Jurkat, Clone E6-1 (cell line): ENCODE results near the gene THOC6.
"Not testable (repeated sequence)": the region's sequence is repeated elsewhere in the genome, so short reads cannot be mapped to it uniquely, and the experiment has no call there.

Source experiments
- DNase-seq: peaks from one replicate; pipeline ENCODE4 v3.0.0-alpha.2; 2011; ENCODE audit warnings: low read depth, low spot score
- H3K4me3 ChIP-seq: 2 replicates; pipeline ENCODE4 v1.5.1; 2011; ENCODE audit warnings: mild to moderate bottlenecking, low read length, control low read depth, moderate library complexity

Gene THOC6

DNA sequence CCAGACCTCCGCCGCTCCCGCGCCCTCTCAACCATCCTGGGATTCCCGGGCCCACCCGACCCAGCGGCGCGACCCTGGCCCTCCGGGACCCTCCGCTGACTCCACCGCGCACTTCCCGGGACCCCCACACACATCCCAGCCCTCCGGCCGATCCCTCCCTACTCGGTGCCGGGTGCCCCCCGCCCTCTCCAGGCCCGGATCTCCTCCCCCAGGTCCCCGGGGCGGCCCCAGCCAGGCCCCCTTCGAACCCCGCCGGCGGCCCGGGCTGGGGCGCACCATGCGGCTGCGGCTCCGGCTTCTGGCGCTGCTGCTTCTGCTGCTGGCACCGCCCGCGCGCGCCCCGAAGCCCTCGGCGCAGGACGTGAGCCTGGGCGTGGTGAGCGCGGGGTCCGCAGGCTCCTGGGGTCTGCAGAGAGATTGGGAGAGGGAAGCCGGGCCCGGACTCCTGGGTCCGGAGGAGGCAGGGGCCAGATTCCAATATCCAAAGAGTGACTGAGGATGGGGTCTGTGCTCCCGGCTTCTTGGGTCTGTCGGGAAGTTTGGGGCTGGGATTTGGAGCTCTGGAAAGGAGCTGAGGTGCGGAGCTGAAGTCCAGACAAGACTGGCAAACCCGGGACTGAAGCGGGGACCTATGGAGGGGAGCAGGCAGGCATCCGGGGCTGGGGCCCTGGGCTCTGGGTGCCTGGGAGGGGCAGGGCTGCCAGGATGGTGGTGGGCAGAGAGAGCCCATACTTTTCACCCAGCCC is 23.0 kb downstream of the THOC6 start:
- H3K4me3 ChIP-seq, result no peak overlapping the region
- no peak for DNase-seq

DNA sequence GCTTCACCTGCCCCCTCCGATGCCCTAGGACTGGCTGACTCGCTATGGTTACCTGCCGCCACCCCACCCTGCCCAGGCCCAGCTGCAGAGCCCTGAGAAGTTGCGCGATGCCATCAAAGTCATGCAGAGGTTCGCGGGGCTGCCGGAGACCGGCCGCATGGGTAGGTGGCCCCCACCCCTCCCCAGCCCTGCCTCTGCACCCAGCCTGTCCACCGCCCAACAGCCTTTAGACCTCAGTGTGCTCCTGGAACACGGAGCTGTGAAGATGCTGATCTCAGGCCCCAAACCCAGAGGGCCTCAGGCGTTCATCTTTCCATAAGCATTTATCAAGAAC is 23.5 kb downstream of the THOC6 start:
- no peak overlapping the region for H3K4me3 ChIP-seq
- DNase-seq, result no peak

DNA sequence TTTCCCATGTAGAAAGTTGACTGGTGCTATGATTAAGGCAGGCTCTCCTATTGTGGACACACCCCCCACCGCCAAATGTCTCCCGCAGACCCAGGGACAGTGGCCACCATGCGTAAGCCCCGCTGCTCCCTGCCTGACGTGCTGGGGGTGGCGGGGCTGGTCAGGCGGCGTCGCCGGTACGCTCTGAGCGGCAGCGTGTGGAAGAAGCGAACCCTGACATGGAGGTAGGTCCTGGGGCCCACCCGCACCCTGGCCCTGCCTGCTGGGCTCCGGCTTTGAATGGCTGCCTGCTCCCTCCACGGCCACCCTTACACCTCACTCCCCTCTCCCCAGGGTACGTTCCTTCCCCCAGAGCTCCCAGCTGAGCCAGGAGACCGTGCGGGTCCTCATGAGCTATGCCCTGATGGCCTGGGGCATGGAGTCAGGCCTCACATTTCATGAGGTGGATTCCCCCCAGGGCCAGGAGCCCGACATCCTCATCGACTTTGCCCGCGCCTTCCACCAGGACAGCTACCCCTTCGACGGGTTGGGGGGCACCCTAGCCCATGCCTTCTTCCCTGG is 26.2 kb downstream of the THOC6 start:
- H3K4me3 ChIP-seq, result no peak overlapping the region
- DNase-seq, result no peak

- DNase-seq, result no peak
- H3K4me3 ChIP-seq, result no peak overlapping the region
Observed at GRCh38 chr16:3050487-3050886, 26.7 kb downstream of the THOC6 start.

DNA sequence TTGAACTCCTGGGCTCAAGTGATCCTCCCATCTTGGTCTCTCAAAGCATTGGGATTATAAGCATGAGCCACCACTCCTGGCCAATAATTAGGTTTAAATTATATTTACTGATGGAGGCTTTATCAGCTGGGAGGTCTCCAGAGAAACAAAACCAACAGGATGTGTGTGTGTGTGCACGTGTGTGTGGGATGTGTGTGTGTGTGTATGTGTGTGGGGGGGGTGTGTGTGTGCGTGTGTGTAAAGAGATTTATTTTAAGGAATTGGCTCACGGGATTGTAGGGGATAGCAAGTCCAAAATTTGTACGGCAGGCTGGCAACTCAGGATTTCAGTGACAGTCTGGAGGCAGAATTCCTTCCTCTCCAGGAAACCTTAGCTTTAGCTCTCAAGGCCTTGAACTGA is 27.2 kb downstream of the THOC6 start:
- H3K4me3 ChIP-seq, result no peak overlapping the region
- no peak for DNase-seq

DNA sequence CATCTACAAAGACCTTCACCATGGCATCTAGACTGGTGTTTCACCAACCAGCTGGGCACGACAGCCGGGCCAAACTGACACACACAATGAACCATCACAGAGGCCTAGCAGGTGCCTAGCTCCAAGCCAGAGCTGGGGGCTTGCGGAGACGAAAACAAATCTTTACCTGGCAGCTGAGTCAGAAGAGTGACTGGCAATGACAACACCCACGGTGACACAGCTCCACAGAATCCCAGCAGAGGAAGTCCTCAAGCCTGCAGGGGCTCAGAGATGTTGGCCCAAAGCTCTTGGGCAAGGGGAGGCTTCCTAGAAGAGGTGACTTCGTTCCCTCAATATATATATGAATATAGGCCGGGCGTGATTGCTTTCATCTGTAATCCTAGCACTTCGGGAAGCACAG is 27.7 kb downstream of the THOC6 start:
- H3K4me3 ChIP-seq, result no peak overlapping the region
- no peak for DNase-seq

DNA sequence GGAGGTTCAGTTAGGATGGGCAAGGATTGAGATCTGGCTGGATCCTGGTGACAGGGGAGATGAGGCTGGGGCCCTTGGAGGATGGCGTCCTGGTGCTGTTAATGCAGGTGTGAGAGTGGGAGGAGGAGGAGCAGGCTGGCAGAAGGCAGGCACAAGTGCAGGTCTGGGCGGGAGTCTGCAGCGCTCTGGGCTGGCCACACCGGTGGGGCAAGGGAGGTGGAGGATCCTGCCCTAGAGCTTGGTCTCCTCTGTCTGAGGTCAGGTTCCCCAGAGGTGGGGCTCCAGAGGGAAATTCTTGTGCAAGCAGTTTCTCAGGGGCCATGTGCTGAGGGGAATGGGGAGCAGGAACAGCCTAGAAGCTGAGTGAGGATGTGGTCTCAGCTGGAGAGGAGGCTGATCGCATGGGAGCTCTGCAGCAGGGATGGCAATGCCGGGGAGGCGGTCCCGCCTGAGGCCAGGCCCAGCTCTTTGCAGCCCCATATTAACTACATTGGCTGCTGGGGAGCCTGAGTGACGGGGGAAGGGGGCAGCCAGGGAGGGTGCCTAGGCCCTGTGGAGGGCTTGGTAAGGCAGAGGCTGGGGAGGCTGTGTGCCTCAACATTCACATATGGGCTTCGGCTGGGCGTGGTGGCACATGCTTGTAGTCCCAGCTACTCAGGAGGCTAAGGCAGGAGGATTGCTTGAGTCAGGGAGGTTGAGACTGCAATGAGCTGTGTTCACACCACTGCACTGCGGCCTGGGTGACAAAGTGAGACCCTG is 28.9 kb downstream of the THOC6 start:
- not testable (repeated sequence) for DNase-seq, H3K4me3 ChIP-seq

DNA sequence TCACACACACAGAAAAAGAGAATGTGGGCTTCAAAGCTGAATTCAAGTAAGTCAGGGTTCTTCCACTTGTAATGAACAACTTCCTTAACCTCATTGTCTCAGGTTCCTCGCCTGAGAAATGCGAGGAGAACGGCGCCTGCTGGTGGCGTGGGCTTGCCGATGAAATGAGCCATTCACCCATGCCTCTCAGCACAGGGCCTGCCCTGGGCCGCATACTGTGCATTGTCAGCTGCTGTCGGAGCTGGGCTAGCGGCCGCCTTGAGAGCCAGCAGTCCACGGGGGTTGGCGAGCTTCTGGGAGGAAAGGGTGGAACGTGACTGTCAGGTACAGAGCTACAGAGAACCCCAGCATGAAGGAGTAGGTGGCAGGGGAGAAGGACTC is 29.5 kb downstream of the THOC6 start:
- not testable (repeated sequence) for DNase-seq, H3K4me3 ChIP-seq

DNA sequence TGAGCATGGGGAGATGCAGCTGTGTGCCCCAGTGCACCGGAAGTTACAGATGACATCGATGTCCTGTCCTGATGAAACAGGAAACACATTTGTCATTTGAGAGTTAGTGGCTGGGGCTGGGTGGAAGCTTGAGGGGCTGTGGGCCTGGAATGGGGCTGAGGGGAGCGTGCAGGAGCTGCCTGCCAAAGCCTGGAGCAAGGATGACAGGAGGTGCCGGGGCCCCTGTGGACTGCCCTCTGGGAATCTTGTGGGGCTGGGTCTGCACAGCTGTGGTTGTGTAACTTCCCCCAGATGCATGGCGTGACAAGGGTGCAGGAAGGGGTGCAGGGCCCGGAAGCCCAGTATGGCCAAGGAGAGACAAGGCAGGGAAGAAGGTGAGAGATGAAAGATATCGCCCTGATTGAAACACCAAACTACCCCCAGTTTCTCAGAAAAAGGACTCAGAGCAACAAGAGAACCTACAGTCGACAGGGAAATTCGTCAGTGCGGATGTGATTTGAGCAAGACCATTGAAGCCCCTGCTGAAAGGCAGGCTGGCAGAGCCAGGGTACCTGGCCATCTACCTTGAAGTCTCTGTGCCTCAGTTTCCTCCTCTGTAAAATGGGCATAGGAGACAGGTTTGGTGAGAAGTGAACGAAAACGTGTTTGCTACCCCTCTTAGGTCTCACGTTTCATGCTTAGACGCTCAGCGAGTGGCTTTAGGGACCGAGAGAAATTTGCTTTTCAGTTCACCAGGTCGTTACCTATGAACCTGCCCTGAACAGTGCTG is 31.3 kb downstream of the THOC6 start:
- no peak overlapping the region for H3K4me3 ChIP-seq
- DNase-seq, result no peak

DNA sequence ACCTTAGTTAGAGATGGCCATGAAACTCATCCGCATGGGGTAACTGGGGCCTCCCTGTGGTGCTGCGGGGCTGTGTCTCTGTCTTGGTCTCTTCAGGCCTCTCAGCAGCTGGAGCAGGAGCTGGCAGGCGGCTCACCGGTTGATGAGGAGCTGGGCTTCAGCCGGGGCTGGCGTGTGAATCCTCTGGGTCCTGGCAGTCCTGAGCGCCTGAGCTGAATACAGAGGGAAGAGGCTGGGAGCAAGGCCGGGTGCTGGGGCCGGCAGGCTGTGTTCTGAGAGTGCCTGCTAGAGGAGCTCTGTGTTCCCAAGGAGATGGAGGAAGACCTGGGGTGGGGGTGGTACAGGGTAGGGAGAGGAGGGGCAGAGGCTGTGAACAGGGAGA is 31.9 kb downstream of the THOC6 start:
- not testable (repeated sequence) for H3K4me3 ChIP-seq, DNase-seq

DNA sequence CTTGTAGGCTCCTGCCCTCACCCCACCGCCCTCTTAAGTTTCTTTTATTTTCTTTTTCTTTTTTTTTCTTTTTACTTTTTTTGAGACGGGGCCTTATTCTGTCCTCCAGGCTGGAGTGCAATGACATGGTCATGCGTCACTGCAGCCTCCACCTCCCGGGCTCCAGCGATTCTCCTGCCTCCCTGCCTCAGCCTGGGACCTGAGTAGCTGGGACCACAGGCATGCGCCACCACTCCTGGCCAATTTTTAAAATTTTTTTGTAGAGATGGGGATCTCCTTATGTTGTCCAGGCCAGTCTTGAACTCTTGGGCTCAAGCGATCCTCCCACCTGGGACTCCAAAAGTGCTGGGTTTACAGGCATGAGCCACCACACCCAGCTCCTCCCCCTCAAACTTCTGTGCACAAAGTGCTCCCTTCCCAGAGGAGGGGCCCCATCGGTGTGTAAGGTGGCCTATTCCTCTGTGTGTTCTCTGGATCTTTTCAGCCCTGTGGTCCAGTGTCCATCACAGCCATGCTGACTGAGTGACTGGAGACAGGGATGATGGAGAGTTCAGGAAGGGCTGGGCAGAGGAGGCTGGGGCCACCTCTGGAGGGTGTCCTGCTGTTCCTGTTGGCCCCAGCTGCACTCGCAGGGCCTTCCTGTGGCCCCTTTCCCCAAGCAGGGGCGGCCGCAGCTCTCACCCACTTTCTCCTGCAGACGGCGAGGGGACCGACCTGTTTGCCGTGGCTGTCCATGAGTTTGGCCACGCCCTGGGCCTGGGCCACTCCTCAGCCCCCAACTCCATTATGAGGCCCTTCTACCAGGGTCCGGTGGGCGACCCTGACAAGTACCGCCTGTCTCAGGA is 32.7 kb downstream of the THOC6 start:
- no peak overlapping the region for H3K4me3 ChIP-seq

GRCh38 chr16:3057181-3058138 is 33.6 kb downstream of the THOC6 start:
- H3K4me3 ChIP-seq, result no peak overlapping the region
- DNase-seq, result no peak

More for the DNA sequence above, 32.7 kb downstream of the THOC6 start:
- no peak for DNase-seq

DNA sequence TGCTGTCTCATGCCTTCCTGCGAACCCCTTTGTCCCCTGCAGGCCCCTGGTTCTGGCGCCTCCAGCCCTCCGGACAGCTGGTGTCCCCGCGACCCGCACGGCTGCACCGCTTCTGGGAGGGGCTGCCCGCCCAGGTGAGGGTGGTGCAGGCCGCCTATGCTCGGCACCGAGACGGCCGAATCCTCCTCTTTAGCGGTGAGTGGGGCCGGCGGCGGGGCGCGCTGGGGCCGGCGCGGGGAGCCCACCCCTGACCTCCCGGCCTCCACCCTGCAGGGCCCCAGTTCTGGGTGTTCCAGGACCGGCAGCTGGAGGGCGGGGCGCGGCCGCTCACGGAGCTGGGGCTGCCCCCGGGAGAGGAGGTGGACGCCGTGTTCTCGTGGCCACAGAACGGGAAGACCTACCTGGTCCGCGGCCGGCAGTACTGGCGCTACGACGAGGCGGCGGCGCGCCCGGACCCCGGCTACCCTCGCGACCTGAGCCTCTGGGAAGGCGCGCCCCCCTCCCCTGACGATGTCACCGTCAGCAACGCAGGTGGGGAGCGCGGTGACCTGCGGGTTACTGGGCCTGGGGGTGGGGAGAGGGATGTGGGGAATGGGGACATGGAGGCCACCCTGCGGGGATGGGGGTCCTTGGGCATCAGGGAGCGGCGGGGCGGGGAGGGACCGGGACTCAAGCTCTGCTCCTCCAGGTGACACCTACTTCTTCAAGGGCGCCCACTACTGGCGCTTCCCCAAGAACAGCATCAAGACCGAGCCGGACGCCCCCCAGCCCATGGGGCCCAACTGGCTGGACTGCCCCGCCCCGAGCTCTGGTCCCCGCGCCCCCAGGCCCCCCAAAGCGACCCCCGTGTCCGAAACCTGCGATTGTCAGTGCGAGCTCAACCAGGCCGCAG is 34.5 kb downstream of the THOC6 start:
- DNase-seq, result no peak
- H3K4me3 ChIP-seq, result peak overlapping the region; percentile 80

DNA sequence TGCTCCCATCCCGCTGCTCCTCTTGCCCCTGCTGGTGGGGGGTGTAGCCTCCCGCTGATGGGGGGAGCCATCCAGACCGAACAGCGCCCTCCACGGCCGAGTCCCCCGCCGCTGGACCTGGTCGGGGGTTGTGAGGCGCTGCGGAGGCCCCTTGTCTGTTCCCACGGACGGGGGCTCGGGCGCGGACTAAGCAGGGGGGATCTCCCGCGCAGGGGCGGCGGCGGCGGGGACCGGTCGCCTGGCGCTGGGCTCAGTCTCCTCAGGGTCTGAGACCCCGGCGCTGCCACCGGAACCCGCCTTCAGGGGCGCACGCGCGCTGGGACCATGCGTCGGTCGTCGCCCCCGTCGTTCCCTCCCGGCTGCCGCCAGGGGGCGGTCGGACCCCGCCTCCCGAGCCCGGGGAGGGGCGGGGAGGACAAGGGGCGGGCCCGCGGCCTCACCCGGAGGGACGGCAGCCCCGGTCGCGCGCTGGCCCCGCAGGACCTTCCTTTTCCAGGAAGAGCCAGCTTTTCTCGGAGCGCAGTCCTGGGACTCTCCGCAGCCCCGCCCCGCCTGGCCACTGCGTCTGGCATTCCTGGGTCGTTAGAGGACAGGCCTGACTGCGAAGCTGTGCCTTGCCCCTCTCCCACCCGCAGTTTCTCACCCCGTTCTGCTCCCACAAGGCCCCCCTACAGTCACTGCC is 35.3 kb downstream of the THOC6 start:
- H3K4me3 ChIP-seq, result peak overlapping the region; percentile 80
- DNase-seq, result peak; percentile 68

DNA sequence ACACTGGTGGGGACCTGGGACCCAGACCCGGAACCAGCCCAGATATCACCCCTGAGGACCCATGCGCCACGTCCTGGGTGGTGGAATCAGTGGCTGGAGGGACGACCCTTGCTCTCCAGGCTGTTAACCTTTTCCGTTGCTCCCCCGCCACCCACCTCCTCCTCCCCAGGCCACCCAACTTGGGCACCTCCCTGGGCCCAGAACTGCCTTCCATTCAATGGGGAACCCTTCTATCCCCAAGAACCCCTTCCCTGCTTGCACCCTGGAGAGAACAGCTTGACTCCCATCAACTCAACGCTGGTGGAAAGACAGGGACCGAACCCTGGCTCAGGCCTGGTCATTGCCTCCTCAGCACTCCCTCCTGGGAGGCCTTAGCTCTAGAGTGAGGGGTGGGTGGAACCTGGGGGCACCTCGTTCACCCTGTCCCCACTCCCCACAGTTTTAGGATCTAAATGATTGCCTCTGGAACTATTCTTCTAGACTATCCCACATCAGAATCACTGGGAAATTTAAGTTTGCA is 35.9 kb downstream of the THOC6 start:
- H3K4me3 ChIP-seq, result peak overlapping the region; percentile 80
- DNase-seq, result no peak
